GM18873 (cell line): Measurements from ENCODE around the gene SLC16A10.
"Not testable (repeated sequence)": the region's sequence is repeated elsewhere in the genome, so short reads cannot be mapped to it uniquely, and the experiment has no call there.

Source experiments
- ATAC-seq: cut with Tn5 transposase; IDR thresholded peaks from one replicate; pipeline ENCODE4 v1.9.1; 2021; ENCODE audit warnings: mild to moderate bottlenecking, moderate library complexity, moderate number of reproducible peaks; ENCODE audit not compliant: unreplicated experiment, low FRiP score

The SLC16A10 gene

DNA sequence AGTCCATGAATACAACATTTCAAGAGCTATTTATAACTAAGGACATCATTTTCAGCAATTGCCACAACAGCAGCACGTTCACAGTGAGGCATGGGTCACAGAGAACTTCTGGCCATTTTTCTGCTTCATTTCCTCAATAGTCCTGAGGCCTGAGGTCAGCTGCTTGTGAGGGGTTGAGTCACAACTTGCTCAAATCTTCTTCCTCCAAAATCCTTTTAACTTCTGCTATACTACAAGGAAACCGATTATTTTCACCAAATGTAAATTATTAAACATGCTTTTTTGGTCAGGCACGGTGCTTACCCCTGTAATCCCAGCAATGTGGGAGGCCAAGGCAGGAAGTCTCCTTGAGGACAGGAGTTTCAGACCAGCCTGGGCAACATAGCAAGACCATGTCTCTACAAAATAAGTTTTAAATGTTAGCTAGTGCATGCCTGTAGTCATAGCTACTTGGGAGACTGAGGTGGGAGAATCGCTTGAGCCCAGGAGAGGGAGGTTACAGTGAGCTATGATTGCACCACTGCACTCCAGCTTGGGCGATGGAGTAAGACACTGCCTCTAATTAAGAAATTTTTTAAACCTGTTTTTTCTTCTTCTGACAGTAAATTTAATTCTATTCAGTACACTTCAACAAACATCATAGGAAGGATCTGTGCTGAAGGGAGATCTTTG, 11.1 kb upstream of the SLC16A10 start:
- ATAC-seq, result no peak

DNA sequence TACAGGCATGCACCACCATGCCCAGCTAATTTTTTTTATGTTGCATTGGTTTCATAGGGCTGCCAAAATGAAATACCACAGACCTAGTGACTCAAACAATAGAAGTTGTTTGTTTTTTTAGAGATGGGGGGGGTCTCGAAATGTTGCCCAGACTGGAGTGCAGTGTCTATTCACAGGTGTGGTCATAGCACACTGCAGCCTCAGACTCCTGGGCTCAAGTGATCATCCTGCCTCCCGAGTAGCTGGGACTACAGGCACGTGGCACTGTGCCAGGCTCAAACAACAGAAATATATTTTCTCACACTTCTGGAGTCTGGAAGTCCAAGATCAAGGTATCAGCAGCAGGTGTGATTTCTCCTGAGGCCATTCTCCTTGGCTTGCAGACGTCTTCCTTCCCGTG, 6.6 kb upstream of the SLC16A10 start:
- no peak for ATAC-seq

GRCh38 chr6:111086685-111087084, 618 bp upstream of the SLC16A10 start:
- ATAC-seq, result no peak

GRCh38 chr6:111087871-111088667, 766 bp downstream of the SLC16A10 start:
- no peak for ATAC-seq

GRCh38 chr6:111088668-111089003, 1.3 kb downstream of the SLC16A10 start:
- ATAC-seq, result no peak

GRCh38 chr6:111090766-111091165, 3.5 kb downstream of the SLC16A10 start:
- ATAC-seq, result no peak

- ATAC-seq, result no peak
Measured at GRCh38 chr6:111091987-111092386, 4.7 kb downstream of the SLC16A10 start.

DNA sequence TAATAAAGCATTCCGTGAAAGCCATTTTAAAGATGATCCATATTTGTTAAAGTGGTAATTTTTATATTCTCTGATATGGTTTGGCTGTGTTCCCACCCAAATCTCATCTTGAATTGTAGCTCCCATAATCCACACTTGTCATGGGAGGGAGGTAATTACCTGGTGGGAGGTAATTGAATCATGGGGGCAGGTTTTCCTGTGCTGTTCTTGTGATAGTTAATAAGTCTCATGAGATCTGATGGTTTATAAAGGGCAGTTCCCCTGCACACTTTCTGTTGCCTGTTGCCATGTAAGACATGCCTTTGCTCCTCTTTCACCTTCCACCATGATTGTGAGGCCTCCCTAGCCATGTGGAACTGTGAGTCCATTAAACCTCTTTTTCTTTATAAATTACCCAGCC, 8.2 kb downstream of the SLC16A10 start:
- not testable (repeated sequence) for ATAC-seq

DNA sequence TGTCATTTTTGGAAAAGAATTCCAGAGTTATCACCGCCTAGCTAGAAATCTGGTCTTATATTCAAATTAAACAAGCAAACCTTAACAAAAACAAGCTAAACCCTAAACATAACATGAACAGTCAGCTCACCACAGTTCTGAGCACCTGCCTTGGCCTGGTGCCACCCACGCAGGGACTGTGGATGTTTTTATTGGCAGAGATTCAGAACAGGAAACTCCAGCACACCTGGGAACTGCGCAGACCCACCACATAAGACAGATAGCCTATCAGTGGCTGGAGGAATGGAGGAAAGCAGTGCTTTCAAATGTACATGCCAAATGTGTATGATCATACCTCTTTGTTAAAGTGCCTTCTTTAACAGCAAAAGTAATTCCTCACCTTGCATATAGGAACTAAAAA, 8.9 kb downstream of the SLC16A10 start:
- no peak for ATAC-seq

- ATAC-seq, result no peak
Measured at GRCh38 chr6:111098597-111098996, 11.3 kb downstream of the SLC16A10 start.

GRCh38 chr6:111101987-111102386, 14.7 kb downstream of the SLC16A10 start:
- ATAC-seq, result no peak

GRCh38 chr6:111105578-111105977, 18.3 kb downstream of the SLC16A10 start:
- no peak for ATAC-seq

- no peak for ATAC-seq
Measured at GRCh38 chr6:111107589-111107988, 20.3 kb downstream of the SLC16A10 start.

DNA sequence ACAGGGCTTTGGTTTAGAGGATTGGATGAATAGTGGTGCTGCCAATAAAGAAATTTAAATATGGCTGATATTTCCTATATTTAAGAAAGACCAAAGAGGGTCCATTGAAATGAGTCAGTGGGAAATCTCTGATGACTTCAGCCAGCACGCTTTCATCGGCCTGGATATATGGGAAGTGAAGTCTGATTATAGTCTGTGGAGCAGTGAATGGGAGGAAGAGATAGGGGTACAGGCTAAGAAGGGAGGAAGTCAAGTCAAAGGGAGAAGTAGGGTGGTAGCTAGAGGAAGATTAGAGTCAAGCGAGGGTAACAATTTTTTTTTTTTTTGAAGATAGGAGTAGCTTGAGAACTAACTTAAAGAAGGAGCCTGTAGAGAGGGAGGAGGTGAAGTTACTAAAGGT, 22.7 kb downstream of the SLC16A10 start:
- ATAC-seq, result no peak

- ATAC-seq, result no peak
Measured at GRCh38 chr6:111113336-111114086, 26.2 kb downstream of the SLC16A10 start.

GRCh38 chr6:111114087-111114443, 26.8 kb downstream of the SLC16A10 start:
- no peak for ATAC-seq

- ATAC-seq, result no peak
Measured at GRCh38 chr6:111114482-111114881, 27.2 kb downstream of the SLC16A10 start.

DNA sequence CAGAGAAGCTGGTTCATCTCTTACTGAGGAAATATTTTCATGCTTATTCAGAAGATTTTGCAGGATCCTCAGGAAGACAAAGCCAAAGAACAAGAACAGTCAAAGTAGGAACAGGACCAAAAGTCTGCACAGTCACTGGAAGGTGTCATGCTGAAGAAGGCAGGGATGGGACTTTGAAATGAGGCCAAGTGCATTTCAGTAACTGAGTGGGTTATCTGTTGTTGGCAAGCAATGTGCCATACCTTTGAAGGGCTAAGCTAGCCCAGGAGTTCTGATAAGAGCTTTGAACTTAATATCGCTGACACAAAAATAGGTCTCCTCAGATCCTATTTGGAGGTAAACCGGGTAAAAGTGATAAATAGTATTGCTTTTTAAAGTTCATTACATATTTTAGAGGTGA, 31.5 kb downstream of the SLC16A10 start:
- no peak for ATAC-seq

- ATAC-seq, result no peak
Measured at GRCh38 chr6:111119571-111120329, 32.4 kb downstream of the SLC16A10 start.

GRCh38 chr6:111121789-111122350, 34.6 kb downstream of the SLC16A10 start:
- ATAC-seq, result no peak
